Measurements from ENCODE around the gene SNX17.

Gene SNX17

DNA sequence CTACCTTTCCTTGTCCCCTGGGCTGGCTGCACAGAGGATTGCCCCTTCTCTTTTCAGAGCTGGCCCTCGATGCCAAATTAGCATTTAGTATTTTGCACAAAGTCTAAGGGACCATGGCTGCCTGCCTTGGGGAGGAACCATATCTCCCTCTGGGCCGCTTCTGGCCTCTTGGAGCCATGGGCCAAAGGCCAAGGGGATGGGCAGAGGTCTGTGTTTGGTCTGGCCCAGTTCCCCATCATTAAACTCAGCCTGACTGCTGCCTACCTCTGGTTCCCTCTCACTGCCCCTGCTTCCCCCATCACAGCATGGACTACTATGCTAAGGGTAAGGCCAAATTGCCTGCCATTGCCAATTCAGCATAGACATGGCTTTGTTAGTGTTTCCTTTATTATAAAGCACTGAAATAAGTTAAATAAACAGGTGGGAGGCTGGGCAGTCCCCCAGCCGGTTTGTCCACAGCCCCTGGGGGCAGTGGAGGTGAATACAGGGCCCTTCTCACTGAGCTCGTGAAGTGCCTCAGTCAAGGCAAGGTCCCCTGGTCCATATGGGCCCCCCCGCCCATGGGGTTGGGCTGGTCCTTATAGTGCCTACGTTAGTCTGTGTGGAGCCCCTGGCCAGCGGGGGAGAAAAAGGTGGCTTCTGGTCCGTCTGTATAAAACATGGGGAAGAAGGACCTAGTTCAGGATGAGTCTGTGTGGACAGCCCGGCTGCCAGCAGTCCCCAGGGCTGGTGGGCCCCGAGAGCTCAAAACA lies 6.6 kb downstream of the SNX17 start:
- Histone ChIP-seq H4K91ac (ENCODE audit: low read depth, low read length) (no peak overlapping the region), H3K27ac (ENCODE audit: low read depth, low read length) (no peak overlapping the region), H2BK5ac (ENCODE audit: low read depth, low read length, poor library complexity) (no peak overlapping the region), H3K4me1 (ENCODE audit: control insufficient read depth in 1 of 2, insufficient read depth in 2 of 2, low read length in 2 of 2) (peaks cover 8 to 10% of the 10 kb centered on the region in 2 experiments), H4K8ac (ENCODE audit: low read depth, low read length) (no peak overlapping the region), H3K9me3 (ENCODE audit: insufficient read depth, low read depth, low read length) (no peaks in the 10 kb centered on the region), H3K4ac (ENCODE audit: low read depth, low read length) (no peak overlapping the region), H2AFZ (ENCODE audit: insufficient read depth, low read length, poor library complexity) (no peak overlapping the region), H3K23ac (ENCODE audit: low read length) (no peak overlapping the region), H3K79me1 (ENCODE audit: low read length) (peaks cover 12% of the 10 kb centered on the region), H3K36me3 (ENCODE audit: control insufficient read depth in 1 of 2, insufficient read depth in 2 of 2, low read length in 2 of 2) (peaks cover 62 to 70% of the 10 kb centered on the region in 2 experiments), H3K79me2 (ENCODE audit: control insufficient read depth, insufficient read depth, low read length, poor library complexity) (peaks cover 7% of the 10 kb centered on the region), H3K4me2 (ENCODE audit: low read length) (no peak overlapping the region), H4K12ac (ENCODE audit: low read depth, low read length) (no peak overlapping the region), H3K9ac (ENCODE audit: low read length) (no peak overlapping the region), H3K27me3 (ENCODE audit: insufficient read depth, low read length) (no peaks in the 10 kb centered on the region), H3K14ac (ENCODE audit: low read length) (no peak overlapping the region), H2BK12ac (ENCODE audit: low read length) (no peak overlapping the region), H2BK120ac (ENCODE audit: insufficient read depth, low read length, poor library complexity) (no peak overlapping the region), H3K18ac (ENCODE audit: low read length) (no peak overlapping the region), H2AK5ac (ENCODE audit: low read length) (no peak overlapping the region), H3K4me3 (ENCODE audit: low read depth, low read length) (no peak overlapping the region)
- WGBS (ENCODE audit: extremely low coverage, insufficient coverage, insufficient read length) = no CpG with 5 or more reads among the region's 10 CpGs
- no peak for DNase-seq

DNA sequence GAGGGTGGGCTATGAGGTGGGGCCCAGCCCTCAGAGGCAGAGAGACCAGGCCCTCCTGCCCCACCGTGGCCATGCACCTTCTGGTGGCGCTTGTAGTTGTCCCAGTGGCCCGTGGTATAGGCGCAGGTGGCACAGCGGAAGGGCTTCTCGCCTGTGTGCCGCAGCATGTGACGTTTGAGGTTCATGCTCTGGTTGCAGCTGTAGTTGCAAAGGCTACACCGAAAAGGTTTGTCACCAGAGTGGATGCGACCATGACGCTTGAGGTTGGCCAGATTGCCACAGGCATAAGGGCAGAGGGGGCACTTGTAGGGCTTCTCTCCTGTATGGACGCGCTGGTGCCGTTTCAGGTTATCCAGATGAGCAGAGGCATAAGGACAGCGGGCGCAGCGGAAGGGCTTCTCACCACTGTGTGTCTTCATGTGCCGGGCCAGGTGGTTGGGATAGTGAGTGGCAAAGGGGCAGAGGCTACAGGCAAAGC lies 7.2 kb downstream of the SNX17 start:
- WGBS (ENCODE audit: extremely low coverage, insufficient coverage, insufficient read length) = no CpG with 5 or more reads among the region's 18 CpGs
- Histone ChIP-seq H3K4ac (ENCODE audit: low read depth, low read length) (no peak overlapping the region), H2BK12ac (ENCODE audit: low read length) (no peak overlapping the region)

DNA sequence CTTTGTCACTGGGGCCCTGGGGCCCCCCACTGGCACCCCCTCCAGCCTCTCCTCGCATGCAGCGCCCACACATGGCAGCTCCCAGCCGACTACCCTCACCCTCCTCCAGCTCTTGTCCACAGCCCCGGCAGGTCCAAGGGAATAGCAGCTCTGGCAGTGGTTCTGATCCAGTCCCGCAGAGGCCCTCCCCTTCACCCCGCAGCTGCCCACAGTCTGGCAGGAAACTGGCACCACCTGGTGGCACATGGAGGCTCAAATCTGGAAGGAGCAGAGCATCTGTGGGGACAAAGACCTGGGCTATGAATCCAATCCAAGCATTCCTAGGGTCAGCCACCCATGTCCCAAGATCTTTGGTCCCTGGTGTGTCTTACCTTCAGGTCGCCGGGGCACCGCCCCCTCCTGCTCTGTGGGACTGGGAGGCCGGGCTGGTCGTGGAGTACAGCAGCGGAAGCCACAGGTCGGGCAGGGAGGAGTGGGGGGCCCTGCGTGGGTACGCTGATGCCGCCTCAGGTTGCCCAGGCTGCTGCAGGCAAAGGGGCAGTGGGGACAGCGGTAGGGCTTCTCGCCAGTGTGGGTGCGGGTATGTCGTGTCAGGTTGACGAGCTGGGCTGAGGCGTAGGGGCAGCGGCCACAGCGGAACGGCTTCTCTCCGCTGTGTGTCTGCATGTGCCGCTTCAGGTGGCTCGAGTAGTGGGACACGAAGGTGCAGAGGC lies 7.8 kb downstream of the SNX17 start:
- no peak overlapping the region for H4K91ac ChIP-seq (ENCODE audit: low read depth, low read length)
- no CpG with 5 or more reads among the region's 29 CpGs for WGBS (ENCODE audit: extremely low coverage, insufficient coverage, insufficient read length)
- no peak overlapping the region for H3K14ac ChIP-seq (ENCODE audit: low read length)
- H2BK120ac ChIP-seq (ENCODE audit: insufficient read depth, low read length, poor library complexity) = no peak overlapping the region
- H3K27ac ChIP-seq (ENCODE audit: low read depth, low read length) = no peak overlapping the region
- no peaks in the 10 kb centered on the region for H3K27me3 ChIP-seq (ENCODE audit: insufficient read depth, low read length)
- no peak overlapping the region for H3K4me3 ChIP-seq (ENCODE audit: low read depth, low read length)
- no peak overlapping the region for H2BK12ac ChIP-seq (ENCODE audit: low read length)
- no peak overlapping the region for H3K18ac ChIP-seq (ENCODE audit: low read length)
- no peak for DNase-seq
- no peak overlapping the region for H3K4ac ChIP-seq (ENCODE audit: low read depth, low read length)
- no peak overlapping the region for H3K4me2 ChIP-seq (ENCODE audit: low read length)
- H4K12ac ChIP-seq (ENCODE audit: low read depth, low read length) = no peak overlapping the region
- peaks cover 8% of the 10 kb centered on the region in 2 experiments for H3K4me1 ChIP-seq (ENCODE audit: control insufficient read depth in 1 of 2, insufficient read depth in 2 of 2, low read length in 2 of 2)
- H3K79me2 ChIP-seq (ENCODE audit: control insufficient read depth, insufficient read depth, low read length, poor library complexity) = peaks cover 7% of the 10 kb centered on the region
- peaks cover 66 to 70% of the 10 kb centered on the region in 2 experiments for H3K36me3 ChIP-seq (ENCODE audit: control insufficient read depth in 1 of 2, insufficient read depth in 2 of 2, low read length in 2 of 2)
- peaks cover 12% of the 10 kb centered on the region for H3K79me1 ChIP-seq (ENCODE audit: low read length)
- no peak overlapping the region for H2AK5ac ChIP-seq (ENCODE audit: low read length)
- H2BK5ac ChIP-seq (ENCODE audit: low read depth, low read length, poor library complexity) = no peak overlapping the region
- no peaks in the 10 kb centered on the region for H3K9me3 ChIP-seq (ENCODE audit: insufficient read depth, low read depth, low read length)
- H3K23ac ChIP-seq (ENCODE audit: low read length) = no peak overlapping the region
- H3K9ac ChIP-seq (ENCODE audit: low read length) = no peak overlapping the region
- H2AFZ ChIP-seq (ENCODE audit: insufficient read depth, low read length, poor library complexity) = no peak overlapping the region
- H4K8ac ChIP-seq (ENCODE audit: low read depth, low read length) = no peak overlapping the region

More for the DNA sequence above, 7.2 kb downstream of the SNX17 start:
- Histone ChIP-seq H3K23ac (ENCODE audit: low read length) (no peak overlapping the region), H3K4me1 (ENCODE audit: control insufficient read depth in 1 of 2, insufficient read depth in 2 of 2, low read length in 2 of 2) (peaks cover 8% of the 10 kb centered on the region in 2 experiments), H4K8ac (ENCODE audit: low read depth, low read length) (no peak overlapping the region), H3K36me3 (ENCODE audit: control insufficient read depth in 1 of 2, insufficient read depth in 2 of 2, low read length in 2 of 2) (peaks cover 65 to 71% of the 10 kb centered on the region in 2 experiments), H3K4me3 (ENCODE audit: low read depth, low read length) (no peak overlapping the region), H3K14ac (ENCODE audit: low read length) (no peak overlapping the region), H2BK5ac (ENCODE audit: low read depth, low read length, poor library complexity) (no peak overlapping the region), H4K12ac (ENCODE audit: low read depth, low read length) (no peak overlapping the region), H2BK120ac (ENCODE audit: insufficient read depth, low read length, poor library complexity) (no peak overlapping the region), H3K79me1 (ENCODE audit: low read length) (peaks cover 12% of the 10 kb centered on the region), H2AFZ (ENCODE audit: insufficient read depth, low read length, poor library complexity) (no peak overlapping the region), H4K91ac (ENCODE audit: low read depth, low read length) (no peak overlapping the region), H3K27me3 (ENCODE audit: insufficient read depth, low read length) (no peaks in the 10 kb centered on the region), H3K4me2 (ENCODE audit: low read length) (no peak overlapping the region), H3K27ac (ENCODE audit: low read depth, low read length) (no peak overlapping the region), H2AK5ac (ENCODE audit: low read length) (no peak overlapping the region), H3K79me2 (ENCODE audit: control insufficient read depth, insufficient read depth, low read length, poor library complexity) (peaks cover 7% of the 10 kb centered on the region), H3K18ac (ENCODE audit: low read length) (no peak overlapping the region), H3K9me3 (ENCODE audit: insufficient read depth, low read depth, low read length) (no peaks in the 10 kb centered on the region), H3K9ac (ENCODE audit: low read length) (no peak overlapping the region)
- no peak for DNase-seq

DNA sequence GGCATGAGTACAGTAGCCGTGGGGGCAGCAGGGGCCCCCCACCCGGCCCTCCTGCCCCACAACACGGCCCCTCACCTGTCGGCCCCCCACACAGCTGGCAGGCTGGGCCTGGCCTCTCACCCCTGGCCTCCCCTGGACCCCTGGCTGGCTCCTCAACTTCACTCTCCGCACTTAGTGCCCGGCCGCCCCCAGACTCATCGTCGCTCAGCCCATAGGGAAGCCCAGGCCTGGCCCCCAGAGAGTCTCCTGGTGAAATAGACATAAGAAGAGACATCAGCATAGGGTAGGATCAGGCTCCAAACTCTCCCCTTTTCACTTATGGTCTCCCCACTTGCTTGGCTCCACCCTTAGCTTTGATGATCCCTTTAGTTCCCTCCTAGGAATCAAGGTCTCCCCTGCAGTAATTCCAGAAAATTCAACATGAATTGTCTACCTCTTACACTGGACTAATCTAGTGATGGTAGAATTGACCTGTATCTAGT lies 8.4 kb downstream of the SNX17 start:
- Histone ChIP-seq H3K4me3 (ENCODE audit: low read depth, low read length) (no peak overlapping the region), H3K23ac (ENCODE audit: low read length) (no peak overlapping the region), H2AFZ (ENCODE audit: insufficient read depth, low read length, poor library complexity) (no peak overlapping the region), H3K27me3 (ENCODE audit: insufficient read depth, low read length) (no peaks in the 10 kb centered on the region), H3K4me2 (ENCODE audit: low read length) (peak overlapping the region; percentile 83), H2AK5ac (ENCODE audit: low read length) (no peak overlapping the region), H3K9ac (ENCODE audit: low read length) (no peak overlapping the region), H4K91ac (ENCODE audit: low read depth, low read length) (no peak overlapping the region), H4K12ac (ENCODE audit: low read depth, low read length) (no peak overlapping the region), H3K36me3 (ENCODE audit: control insufficient read depth in 1 of 2, insufficient read depth in 2 of 2, low read length in 2 of 2) (peaks cover 66 to 72% of the 10 kb centered on the region in 2 experiments), H2BK120ac (ENCODE audit: insufficient read depth, low read length, poor library complexity) (no peak overlapping the region), H2BK12ac (ENCODE audit: low read length) (no peak overlapping the region), H3K18ac (ENCODE audit: low read length) (no peak overlapping the region), H3K79me2 (ENCODE audit: control insufficient read depth, insufficient read depth, low read length, poor library complexity) (peaks cover 7% of the 10 kb centered on the region), H3K14ac (ENCODE audit: low read length) (no peak overlapping the region), H4K8ac (ENCODE audit: low read depth, low read length) (no peak overlapping the region), H3K79me1 (ENCODE audit: low read length) (peaks cover 12% of the 10 kb centered on the region), H3K9me3 (ENCODE audit: insufficient read depth, low read depth, low read length) (no peaks in the 10 kb centered on the region), H3K4me1 (ENCODE audit: control insufficient read depth in 1 of 2, insufficient read depth in 2 of 2, low read length in 2 of 2) (peaks cover 8% of the 10 kb centered on the region in 2 experiments), H3K27ac (ENCODE audit: low read depth, low read length) (no peak overlapping the region), H3K4ac (ENCODE audit: low read depth, low read length) (peak overlapping the region; percentile 7), H2BK5ac (ENCODE audit: low read depth, low read length, poor library complexity) (no peak overlapping the region)
- no peak for DNase-seq
- WGBS (ENCODE audit: extremely low coverage, insufficient coverage, insufficient read length) = no CpG with 5 or more reads among the region's 9 CpGs
